Measurements from ENCODE around the gene SDHA.
"Not testable (repeated sequence)": the region's sequence is repeated elsewhere in the genome, so short reads cannot be mapped to it uniquely, and the experiment has no call there.

The SDHA gene

DNA sequence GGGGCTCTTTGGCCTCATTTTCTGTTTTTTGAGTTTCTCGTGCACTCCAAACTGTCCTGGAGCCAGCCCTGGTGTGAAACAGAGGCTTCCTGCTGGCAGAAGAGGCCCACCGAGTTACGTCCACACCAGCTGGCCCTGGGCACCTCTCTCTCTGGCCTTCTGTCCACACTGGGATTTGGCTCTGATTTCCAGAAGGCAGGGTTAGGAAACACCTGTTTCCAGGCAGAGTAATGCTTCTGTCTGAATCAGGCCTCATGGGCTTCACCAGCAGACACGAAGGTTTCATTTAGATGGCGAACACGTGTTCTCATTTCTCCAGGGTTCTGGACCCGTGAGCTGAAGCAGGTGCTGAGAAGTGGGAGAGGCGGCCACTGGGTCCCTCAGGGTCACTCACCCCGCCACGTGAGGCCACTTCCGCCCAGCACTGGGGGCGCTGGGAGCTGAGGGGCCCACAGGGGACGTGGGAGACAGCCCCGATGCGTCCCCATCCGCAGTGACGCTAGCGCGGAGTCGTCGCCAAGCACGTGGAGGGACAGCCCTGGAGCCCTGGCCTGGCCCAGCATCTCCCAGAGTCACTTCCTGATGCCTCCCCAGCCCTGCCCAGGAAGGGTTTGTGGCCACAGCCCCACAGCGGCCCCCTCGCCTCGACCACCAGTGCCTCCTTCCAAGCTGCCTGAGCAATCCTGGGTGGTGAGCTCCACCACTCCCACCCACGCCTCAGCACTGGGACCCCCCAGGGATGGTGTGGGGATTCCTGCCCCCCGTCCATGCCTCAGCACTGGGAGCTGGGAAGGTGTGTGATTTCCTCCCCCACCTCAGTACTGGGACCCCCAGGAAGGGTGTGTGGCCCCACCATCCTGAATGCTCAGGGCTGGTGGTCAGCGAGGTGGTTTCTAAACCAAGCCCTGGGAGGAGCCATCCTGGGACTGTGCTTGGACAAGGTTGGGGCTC lies 31.8 kb upstream of the SDHA start:
- DNase-seq (ENCODE audit: low read depth, low spot score) = no peak

GRCh38 chr5:187042-187431 lies 31.1 kb upstream of the SDHA start:
- DNase-seq (ENCODE audit: low read depth, low spot score) = no peak

- no peak for DNase-seq (ENCODE audit: low read depth, low spot score)
Measured at GRCh38 chr5:187617-188451, 30.3 kb upstream of the SDHA start.

DNA sequence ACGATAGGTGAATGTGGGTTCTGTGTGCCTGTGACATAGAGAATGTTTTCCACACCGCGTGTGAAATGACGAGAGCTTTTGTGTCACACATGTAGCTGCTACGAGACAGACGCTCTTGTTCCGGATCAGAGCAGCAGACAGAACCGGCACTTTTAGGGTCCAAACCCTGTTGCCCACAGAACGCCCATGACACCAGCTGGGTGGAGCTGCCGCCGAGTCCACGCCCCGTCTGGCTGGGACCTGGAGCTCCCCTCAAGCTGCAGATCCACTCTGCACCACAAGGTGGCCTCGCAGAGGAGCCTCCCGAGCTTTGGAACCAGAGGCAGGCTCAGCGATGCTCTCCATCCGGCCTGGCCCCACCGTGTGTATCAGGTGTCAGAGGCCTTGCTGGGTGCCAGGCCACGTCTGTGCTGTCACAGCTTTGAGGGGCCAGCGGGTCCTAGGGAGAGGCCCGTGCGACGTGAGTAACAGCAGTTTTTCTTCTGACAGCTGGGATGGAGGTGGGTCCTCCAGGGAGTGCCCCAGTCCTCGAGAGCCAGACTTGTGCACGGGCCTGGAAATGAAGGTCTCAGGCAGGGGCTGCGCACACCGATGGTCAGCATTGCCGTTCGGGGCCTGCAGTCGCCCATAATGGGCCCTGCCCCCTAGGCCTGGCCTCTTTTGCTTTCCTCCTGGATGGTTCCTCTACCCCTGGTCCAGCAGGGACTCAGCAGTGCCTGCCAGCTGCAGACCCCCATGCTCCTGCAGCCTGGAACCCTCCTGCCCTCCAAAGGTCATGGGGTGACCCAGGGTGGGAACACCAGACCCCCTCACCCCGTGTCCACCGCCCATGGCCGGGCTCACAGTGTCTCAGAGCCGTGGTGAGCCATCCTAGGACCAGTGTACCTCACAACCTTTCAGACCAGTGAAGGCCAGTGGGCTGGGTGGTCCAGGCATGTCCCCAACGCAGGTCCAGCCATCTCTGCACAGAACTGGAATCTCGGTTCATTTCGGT lies 29.3 kb upstream of the SDHA start:
- peak; percentile 64 for DNase-seq (ENCODE audit: low read depth, low spot score)

- DNase-seq (ENCODE audit: low read depth, low spot score) = no peak
Measured at GRCh38 chr5:189486-189885, 28.6 kb upstream of the SDHA start.

- DNase-seq (ENCODE audit: low read depth, low spot score) = no peak
Measured at GRCh38 chr5:189976-190365, 28.1 kb upstream of the SDHA start.

GRCh38 chr5:190366-191035 lies 27.6 kb upstream of the SDHA start:
- no peak for DNase-seq (ENCODE audit: low read depth, low spot score)

- DNase-seq (ENCODE audit: low read depth, low spot score) = no peak
Measured at GRCh38 chr5:191036-191948, 26.8 kb upstream of the SDHA start, which contains the start of gene LRRC14B. LRRC14B (plus strand) TSS chr5:191495; CDS start chr5:191539, 44 bp downstream.

GRCh38 chr5:191949-192690 lies 26.0 kb upstream of the SDHA start:
- DNase-seq (ENCODE audit: low read depth, low spot score) = no peak

- DNase-seq (ENCODE audit: low read depth, low spot score) = no peak
Measured at GRCh38 chr5:192691-192969, 25.5 kb upstream of the SDHA start.

DNA sequence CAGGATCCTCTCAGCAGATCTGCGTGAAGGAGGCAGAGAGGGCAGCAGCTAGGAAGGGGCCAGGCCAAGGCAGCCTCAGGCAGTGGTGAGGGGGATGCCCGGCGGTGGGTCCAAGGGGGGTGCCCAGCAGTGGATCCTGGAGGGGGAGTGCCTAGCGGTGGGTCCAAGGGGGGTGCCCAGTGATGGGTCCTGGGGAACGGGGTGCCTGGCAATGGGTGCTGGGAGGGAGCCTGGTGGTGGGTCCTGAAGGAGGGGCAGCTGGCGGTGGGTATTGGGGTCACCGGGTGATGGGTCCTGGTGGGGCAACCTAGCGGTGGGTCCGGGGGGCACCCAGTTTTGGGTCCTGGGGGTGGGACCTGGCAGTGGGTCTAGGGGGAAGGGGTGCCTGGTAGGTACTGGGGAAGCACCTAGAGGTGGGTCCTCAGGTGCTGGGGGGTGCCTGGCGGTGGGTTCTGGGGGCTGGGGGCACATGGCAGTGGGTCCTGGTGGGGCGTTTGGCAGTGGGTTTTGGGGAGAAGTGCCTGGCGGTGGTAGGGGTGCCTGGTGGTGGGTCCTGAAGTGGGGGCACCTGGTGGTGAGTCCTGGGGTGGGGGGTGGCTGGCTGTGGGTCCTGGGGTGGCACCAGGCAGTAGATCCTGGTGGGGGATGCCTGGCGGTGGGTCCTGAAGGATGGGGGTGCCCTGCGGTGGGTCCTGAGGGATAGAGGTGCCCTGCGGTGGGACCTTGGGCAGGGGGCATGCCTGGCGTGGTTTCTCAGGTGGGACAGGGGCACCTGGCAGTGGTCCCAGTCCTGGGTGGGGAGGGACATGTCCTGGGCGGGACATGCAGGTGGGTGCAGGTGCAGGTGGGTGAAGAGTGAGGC lies 24.9 kb upstream of the SDHA start:
- DNase-seq (ENCODE audit: low read depth, low spot score) = no peak

DNA sequence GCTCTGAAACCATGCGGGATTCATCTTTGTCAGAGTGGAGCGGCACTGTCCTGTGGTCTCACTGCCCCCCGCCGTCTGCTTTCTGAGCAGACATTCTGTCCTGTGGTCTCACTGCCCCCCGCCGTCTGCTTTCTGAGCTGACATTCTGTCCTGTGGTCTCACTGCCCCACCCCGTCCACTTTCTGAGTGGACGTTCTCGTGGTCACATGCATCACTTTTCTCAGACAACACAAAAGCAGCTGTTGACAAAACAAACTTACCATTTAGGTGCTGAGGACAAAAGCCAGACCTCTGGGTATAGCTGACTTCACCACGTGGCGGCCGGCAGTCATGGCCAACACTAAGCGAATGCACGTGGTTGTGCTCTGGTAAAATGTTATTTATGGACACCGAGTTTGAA lies 24.0 kb upstream of the SDHA start:
- no peak for DNase-seq (ENCODE audit: low read depth, low spot score)

- no peak for DNase-seq (ENCODE audit: low read depth, low spot score)
Measured at GRCh38 chr5:194603-195209, 23.4 kb upstream of the SDHA start.

- no peak for DNase-seq (ENCODE audit: low read depth, low spot score)
Measured at GRCh38 chr5:195401-196160, 22.5 kb upstream of the SDHA start.

DNA sequence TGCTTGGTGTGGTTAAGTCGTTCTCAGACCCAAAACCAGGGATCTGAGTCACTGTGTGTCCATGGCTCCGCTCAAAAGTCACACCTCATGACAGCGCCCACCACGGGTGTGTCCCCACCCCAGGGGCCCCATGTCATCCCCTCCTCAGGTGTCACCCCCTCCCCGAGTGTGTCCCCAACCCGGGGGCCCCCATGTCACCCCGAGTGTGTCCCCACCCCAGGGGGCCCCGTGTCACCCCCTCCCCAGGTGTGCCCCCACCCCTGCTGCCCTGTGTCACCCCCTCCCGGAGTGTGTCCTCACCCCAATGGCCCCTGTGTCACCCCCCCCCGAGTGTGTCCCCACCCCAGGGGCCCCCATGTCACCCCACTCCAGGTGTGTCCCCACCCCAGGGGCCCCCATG lies 21.8 kb upstream of the SDHA start:
- DNase-seq (ENCODE audit: low read depth, low spot score) = no peak

- not testable (repeated sequence) for DNase-seq (ENCODE audit: low read depth, low spot score)
Measured at GRCh38 chr5:197031-197430, 21.1 kb upstream of the SDHA start.

- no peak for DNase-seq (ENCODE audit: low read depth, low spot score)
Measured at GRCh38 chr5:197892-198489, 20.1 kb upstream of the SDHA start.
